ENCODE data around the gene CLASRP. TPM values are rescaled to one million over a fixed set of nuclear protein-coding genes. Genes with fewer than 3 reads are reported as not detected.

The CLASRP gene
- total RNA-seq, 1 experiment from 2014 or later: 79.9 TPM

DNA sequence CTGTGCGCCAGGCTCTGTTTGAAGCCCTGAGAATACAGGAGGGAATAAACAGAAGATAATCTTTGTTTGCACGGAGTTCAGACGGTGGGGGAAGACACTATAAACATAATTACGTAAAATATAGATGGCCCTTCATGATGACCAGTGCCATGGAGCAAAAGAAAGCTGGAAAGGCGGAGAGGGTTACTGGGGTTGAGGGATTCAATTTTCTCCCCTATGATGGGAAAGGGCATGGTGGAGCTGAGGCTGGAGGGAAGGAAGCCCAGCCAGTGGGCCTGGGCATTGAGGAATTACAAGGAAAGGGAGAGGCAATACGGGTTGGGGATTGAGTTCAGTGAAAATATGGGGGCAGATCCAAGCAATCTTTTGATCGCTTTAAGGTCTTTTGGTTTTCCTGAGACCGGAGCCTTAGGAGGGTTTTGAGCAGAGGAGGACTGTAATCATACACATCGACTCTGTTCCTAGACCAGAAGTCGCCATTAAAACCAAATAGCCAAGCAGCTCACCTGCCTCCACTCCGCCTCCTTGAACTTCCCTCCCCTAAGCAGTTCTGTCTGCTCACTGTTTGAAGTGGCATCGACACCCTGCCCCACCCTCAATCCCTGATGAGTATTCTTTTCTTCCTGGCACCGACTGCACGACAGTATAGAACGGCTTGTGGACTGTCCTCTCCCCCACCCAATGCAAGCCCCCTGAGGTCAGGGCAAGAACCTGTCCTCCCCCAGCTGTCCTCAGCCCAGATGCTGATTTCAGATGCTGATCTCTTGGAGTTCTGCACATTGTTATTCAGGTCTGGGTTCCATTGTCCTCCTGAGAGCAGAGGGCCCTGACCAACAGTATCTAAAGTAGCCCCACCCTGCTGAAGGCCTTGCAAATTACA is 38.2 kb downstream of the CLASRP start (continued):
- no peak for TF ChIP-seq TCF7L2 (IDR thresholded peaks at IDR 0.05; ENCODE audit: borderline replicate concordance, extremely low read depth, insufficient read depth, insufficient read length)

DNA sequence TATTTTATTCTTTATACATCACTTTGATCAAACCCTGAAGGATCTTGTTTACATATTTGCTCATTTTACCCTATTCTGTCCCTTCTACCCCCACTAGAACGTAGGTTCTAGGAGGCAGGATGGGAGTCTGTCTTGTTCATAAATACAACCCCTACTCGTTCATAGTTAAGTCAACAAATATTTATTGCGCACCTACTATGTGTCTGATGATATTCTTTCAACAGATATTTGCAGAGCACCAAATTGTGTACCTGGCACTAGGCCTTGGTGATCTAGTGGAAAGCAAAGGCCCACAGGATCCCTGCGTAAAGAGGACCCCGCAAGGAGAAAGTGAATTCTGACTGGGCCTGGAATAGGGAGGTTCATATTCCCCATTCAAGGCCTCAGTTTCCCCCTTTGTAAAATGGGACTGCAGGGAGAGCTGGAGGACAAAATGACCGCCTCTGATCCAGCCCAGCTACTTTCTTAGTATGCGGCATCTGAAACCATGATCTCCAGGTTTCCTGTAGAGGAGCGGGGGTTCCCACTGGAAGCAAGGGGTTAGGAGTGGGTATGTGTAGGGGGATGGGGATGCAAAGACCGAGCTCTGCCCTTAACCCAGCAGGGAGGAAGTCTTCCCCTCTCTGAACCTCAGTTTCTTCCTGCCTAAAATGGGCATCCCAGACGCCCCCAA is 39.7 kb downstream of the CLASRP start:
- peaks cover 31 to 45% of the 10 kb centered on the region in 2 experiments for H3K4me1 ChIP-seq (ENCODE audit: control insufficient read depth in 1 of 2, insufficient read depth in 2 of 2, low read length in 2 of 2)
- ChIA-PET POLR2A (interaction anchor here (1.0 to 2.9 kb wide), 2 partner anchors 9 to 14 kb away, joined by 3 to 10 read pairs; partner anchors contain the start of gene PPP1R37), CTCF (no interaction called here), RAD21 (ENCODE audit: low non-redundant PET in 1 of 2, low total read pairs in 2 of 2, uncharacterized antibody in 2 of 2, unreplicated experiment in 2 of 2) (no interaction called here)
- no peak for DNase-seq (ENCODE audit: low read depth, low spot score)
- H3K9me3 ChIP-seq (ENCODE audit: control insufficient read depth in 1 of 2, insufficient read depth in 1 of 2, low read depth in 1 of 2, low read length in 2 of 2): no peaks in the 10 kb centered on the region
- ATAC-seq: peak; percentile 4
- H3K36me3 ChIP-seq (ENCODE audit: control insufficient read depth in 1 of 2, insufficient read depth in 2 of 2, low read length in 2 of 2): peaks cover 2 to 15% of the 10 kb centered on the region in 2 experiments; a peak in 2 of 4 replicates
- H4K20me1 ChIP-seq (ENCODE audit: insufficient read depth): no peaks in the 10 kb centered on the region
- no peaks in the 10 kb centered on the region for H3K9me2 ChIP-seq (ENCODE audit: insufficient read depth)
- intact Hi-C loops (cut with micrococcal nuclease): loop anchor here (5.0 kb wide), 1 partner anchor 259 kb away; no protein-coding TSS in a partner anchor
- BruUV-seq (replicated peaks): no TSS peak
- H3K9ac ChIP-seq (ENCODE audit: low read length): peak overlapping the region; percentile 98
- no peak overlapping the region for H2AFZ ChIP-seq (ENCODE audit: low read depth, low read length, poor library complexity, severe bottlenecking)
- H3K4me3 ChIP-seq (replicated peaks in 1 of 2; ENCODE audit: low read depth in 1 of 2, low read length in 2 of 2): peak overlapping the region; percentile 99
- peak overlapping the region; percentile 91 for H3K4me2 ChIP-seq (ENCODE audit: low read length)
- H3K27me3 ChIP-seq (ENCODE audit: insufficient read depth, low read length): no peaks in the 10 kb centered on the region
- peak overlapping the region; percentile 73 for H3K27ac ChIP-seq (ENCODE audit: low read depth, low read length)
- H3K79me2 ChIP-seq (ENCODE audit: insufficient read depth, low read length): peaks cover 66% of the 10 kb centered on the region
- no peak for TF ChIP-seq FOSL1 (IDR thresholded peaks at IDR 0.05; ENCODE audit: low read depth)
- TF ChIP-seq POLR2A (IDR thresholded peaks at IDR 0.05; ENCODE audit: borderline replicate concordance, extremely low read depth, insufficient read depth, insufficient read length): peak; percentile 23

Measured in HCT116 (cell line).